GM19099 (cell line): Measurements from ENCODE around the gene AK8.

Experiments
- POLR2A ChIP-seq: IDR thresholded peaks from 3 replicates; pipeline ENCODE4 v1.6.1; 2011; ENCODE audit warnings: low read depth; ENCODE audit not compliant: insufficient read length; ENCODE audit errors: extremely low read depth

The AK8 gene

GRCh38 chr9:132879457-132880323 lies 1.6 kb upstream of the AK8 start:
- no peak for TF ChIP-seq POLR2A

GRCh38 chr9:132878695-132879456 lies 792 bp upstream of the AK8 start, which contains the start of gene SPACA9:
Gene SPACA9 (plus strand): TSS chr9:132878898. CDS start chr9:132883948, 5,050 bp downstream.
- no peak for TF ChIP-seq POLR2A

- no peak for TF ChIP-seq POLR2A
These were observed 643 bp downstream of the AK8 start for GRCh38 chr9:132877458-132877823.

GRCh38 chr9:132876849-132877248 lies 1.2 kb downstream of the AK8 start:
- TF ChIP-seq POLR2A = no peak

GRCh38 chr9:132875159-132875558 lies 2.9 kb downstream of the AK8 start:
- no peak for TF ChIP-seq POLR2A

GRCh38 chr9:132873403-132873802 lies 4.7 kb downstream of the AK8 start:
- TF ChIP-seq POLR2A = no peak

GRCh38 chr9:132869266-132869665 lies 8.8 kb downstream of the AK8 start:
- TF ChIP-seq POLR2A = no peak

GRCh38 chr9:132866898-132867297 lies 11.2 kb downstream of the AK8 start:
- TF ChIP-seq POLR2A = no peak

GRCh38 chr9:132864691-132865090 lies 13.4 kb downstream of the AK8 start:
- TF ChIP-seq POLR2A = no peak

- no peak for TF ChIP-seq POLR2A
These were observed 13.8 kb downstream of the AK8 start for GRCh38 chr9:132864277-132864676.

- no peak for TF ChIP-seq POLR2A
These were observed 15.0 kb downstream of the AK8 start for GRCh38 chr9:132863096-132863495.

- no peak for TF ChIP-seq POLR2A
These were observed 15.6 kb downstream of the AK8 start for GRCh38 chr9:132862533-132862932.

- no peak for TF ChIP-seq POLR2A
These were observed 16.4 kb downstream of the AK8 start for GRCh38 chr9:132861666-132862065.

GRCh38 chr9:132858751-132859150 lies 19.3 kb downstream of the AK8 start:
- no peak for TF ChIP-seq POLR2A

- no peak for TF ChIP-seq POLR2A
These were observed 20.3 kb downstream of the AK8 start for GRCh38 chr9:132857616-132858342.
